Measurements from ENCODE around the gene SEC24B. TPM values are rescaled to one million over a fixed set of nuclear protein-coding genes. Genes with fewer than 3 reads are reported as not detected.
"Not testable (repeated sequence)": the region's sequence is repeated elsewhere in the genome, so short reads cannot be mapped to it uniquely, and the experiment has no call there.

The SEC24B gene
- total and polyA plus RNA-seq, 4 donors, result 12.2 to 38.2 (median 16.3) TPM

DNA sequence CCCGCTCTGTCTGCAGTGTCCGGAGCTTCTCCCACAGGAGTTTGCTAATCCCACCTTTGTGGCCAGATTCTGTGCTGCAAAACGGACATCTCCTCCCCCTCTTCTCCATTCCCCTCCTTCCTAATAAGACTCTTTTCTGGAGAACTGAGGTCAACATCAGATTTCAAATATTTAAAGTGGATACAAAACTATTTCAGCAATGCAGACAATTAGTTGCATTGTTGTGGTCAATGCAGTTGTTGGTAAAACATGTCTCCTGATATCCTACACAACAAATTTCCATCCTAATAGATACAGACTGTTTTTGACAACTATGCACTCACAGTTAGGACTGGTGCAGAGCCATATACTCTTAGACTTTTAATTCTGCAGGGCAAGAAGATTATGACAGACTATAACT lies 121.4 kb downstream of the SEC24B start:
- no peaks in the 10 kb centered on the region for H3K36me3 ChIP-seq (ENCODE audit: control insufficient read depth in 4 of 4, insufficient read depth in 3 of 4, low read depth in 1 of 4, low read length in 3 of 4)
- WGBS, result 94% methylated on average over 3 of the region's 3 CpGs
- no peak for DNase-seq (ENCODE audit: low spot score)

DNA sequence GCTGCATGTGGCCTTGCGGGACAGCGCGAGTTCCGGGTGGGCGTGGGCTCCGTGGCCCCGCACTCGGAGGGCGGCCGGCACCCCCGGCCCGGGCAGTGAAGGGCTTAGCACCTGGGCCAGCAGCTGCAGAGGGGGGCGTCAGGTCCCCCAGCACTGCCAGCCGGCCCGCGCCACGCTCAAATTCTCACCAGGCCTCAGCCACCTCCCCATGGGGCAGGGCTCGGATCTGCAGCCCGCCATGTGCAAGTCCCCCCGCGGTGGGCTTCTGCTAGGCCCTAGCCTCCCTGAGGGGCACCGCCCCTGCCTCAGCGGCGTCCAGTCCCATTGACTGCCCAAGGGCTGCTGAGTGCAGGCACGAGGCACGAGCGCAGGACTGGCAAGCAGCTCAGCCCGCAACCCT lies 123.8 kb downstream of the SEC24B start:
- Histone ChIP-seq H3K4me3 (ENCODE audit: low read depth in 1 of 3, low read length in 3 of 3) (no peak overlapping the region), H3K27ac (ENCODE audit: low read depth in 1 of 2, low read length in 2 of 2) (no peak overlapping the region), H3K9ac (ENCODE audit: low read depth in 1 of 2, low read length in 2 of 2) (no peak overlapping the region), H3K27me3 (ENCODE audit: control insufficient read depth in 4 of 4, insufficient read depth in 4 of 4, low read length in 3 of 4) (no peaks in the 10 kb centered on the region), H3K4me1 (ENCODE audit: control insufficient read depth in 4 of 4, insufficient read depth in 4 of 4, low read length in 3 of 4) (peaks cover 5 to 20% (median 14%) of the 10 kb centered on the region in 4 donors), H3K36me3 (ENCODE audit: control insufficient read depth in 4 of 4, insufficient read depth in 3 of 4, low read depth in 1 of 4, low read length in 3 of 4) (no peaks in the 10 kb centered on the region), H3K9me3 (ENCODE audit: control insufficient read depth in 4 of 4, low read length in 3 of 4) (peaks cover 0 to 3% (median 0%) of the 10 kb centered on the region in 4 donors)
- no peak for DNase-seq (ENCODE audit: low spot score)
- 98% methylated on average over 28 of the region's 28 CpGs for WGBS
- TF ChIP-seq EGR1 (IDR thresholded peaks at IDR 0.05; ENCODE audit: low read depth in 2 of 2) (no peak), GABPA (IDR thresholded peaks at IDR 0.05 in 1 of 2, conservative IDR thresholded peaks at IDR 0.05 in 1 of 2) (no peak), SP1 (IDR thresholded peaks at IDR 0.05) (no peak), HNF4G (IDR thresholded peaks at IDR 0.05) (no peak)
- TF ChIP-seq, protein P1, sequence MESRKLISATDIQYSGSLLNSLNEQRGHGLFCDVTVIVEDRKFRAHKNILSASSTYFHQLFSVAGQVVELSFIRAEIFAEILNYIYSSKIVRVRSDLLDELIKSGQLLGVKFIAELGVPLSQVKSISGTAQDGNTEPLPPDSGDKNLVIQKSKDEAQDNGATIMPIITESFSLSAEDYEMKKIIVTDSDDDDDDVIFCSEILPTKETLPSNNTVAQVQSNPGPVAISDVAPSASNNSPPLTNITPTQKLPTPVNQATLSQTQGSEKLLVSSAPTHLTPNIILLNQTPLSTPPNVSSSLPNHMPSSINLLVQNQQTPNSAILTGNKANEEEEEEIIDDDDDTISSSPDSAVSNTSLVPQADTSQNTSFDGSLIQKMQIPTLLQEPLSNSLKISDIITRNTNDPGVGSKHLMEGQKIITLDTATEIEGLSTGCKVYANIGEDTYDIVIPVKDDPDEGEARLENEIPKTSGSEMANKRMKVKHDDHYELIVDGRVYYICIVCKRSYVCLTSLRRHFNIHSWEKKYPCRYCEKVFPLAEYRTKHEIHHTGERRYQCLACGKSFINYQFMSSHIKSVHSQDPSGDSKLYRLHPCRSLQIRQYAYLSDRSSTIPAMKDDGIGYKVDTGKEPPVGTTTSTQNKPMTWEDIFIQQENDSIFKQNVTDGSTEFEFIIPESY (IDR thresholded peaks at IDR 0.05), result no peak

More for the DNA sequence above, 121.4 kb downstream of the SEC24B start:
- H3K27ac ChIP-seq (ENCODE audit: low read depth in 1 of 2, low read length in 2 of 2), result no peak overlapping the region
- no peak overlapping the region for H3K4me3 ChIP-seq (ENCODE audit: low read depth in 1 of 3, low read length in 3 of 3)
- H3K27me3 ChIP-seq (ENCODE audit: control insufficient read depth in 4 of 4, insufficient read depth in 4 of 4, low read length in 3 of 4), result no peaks in the 10 kb centered on the region
- H3K9ac ChIP-seq (ENCODE audit: low read depth in 1 of 2, low read length in 2 of 2), result no peak overlapping the region
- H3K9me3 ChIP-seq (ENCODE audit: control insufficient read depth in 4 of 4, low read length in 3 of 4), result peaks cover 0 to 3% (median 0%) of the 10 kb centered on the region in 4 donors
- TF ChIP-seq, protein P2, sequence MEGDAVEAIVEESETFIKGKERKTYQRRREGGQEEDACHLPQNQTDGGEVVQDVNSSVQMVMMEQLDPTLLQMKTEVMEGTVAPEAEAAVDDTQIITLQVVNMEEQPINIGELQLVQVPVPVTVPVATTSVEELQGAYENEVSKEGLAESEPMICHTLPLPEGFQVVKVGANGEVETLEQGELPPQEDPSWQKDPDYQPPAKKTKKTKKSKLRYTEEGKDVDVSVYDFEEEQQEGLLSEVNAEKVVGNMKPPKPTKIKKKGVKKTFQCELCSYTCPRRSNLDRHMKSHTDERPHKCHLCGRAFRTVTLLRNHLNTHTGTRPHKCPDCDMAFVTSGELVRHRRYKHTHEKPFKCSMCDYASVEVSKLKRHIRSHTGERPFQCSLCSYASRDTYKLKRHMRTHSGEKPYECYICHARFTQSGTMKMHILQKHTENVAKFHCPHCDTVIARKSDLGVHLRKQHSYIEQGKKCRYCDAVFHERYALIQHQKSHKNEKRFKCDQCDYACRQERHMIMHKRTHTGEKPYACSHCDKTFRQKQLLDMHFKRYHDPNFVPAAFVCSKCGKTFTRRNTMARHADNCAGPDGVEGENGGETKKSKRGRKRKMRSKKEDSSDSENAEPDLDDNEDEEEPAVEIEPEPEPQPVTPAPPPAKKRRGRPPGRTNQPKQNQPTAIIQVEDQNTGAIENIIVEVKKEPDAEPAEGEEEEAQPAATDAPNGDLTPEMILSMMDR (IDR thresholded peaks at IDR 0.05; ENCODE audit: low read depth, low read length, missing input control), result no peak
- H3K4me1 ChIP-seq (ENCODE audit: control insufficient read depth in 4 of 4, insufficient read depth in 4 of 4, low read length in 3 of 4), result peaks cover 2 to 6% (median 4%) of the 10 kb centered on the region in 4 donors

DNA sequence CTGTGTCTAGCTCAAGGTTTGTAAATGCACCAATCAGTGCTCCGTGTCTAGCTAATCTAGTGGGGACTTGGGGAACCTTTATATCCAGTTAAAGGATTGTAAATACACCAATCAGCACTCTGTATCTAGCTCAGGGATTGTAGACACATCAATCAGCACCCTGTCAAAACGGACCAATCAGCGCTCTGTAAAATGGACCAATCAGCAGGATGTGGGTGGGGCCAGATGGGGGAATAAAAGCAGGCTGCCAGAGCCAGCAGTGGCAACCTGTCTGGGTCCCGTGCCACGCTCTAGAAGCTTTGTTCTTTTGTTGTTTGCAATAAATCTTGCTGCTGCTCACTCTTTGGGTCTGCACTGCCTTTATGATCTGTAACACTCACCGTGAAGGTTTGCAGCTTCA lies 124.5 kb downstream of the SEC24B start:
- peaks cover 5 to 20% (median 14%) of the 10 kb centered on the region in 4 donors for H3K4me1 ChIP-seq (ENCODE audit: control insufficient read depth in 4 of 4, insufficient read depth in 4 of 4, low read length in 3 of 4)
- not testable (repeated sequence) for H3K9me3 ChIP-seq (ENCODE audit: control insufficient read depth in 4 of 4, low read length in 3 of 4); DNase-seq (ENCODE audit: low spot score); H3K4me3 ChIP-seq (ENCODE audit: low read depth in 1 of 3, low read length in 3 of 3); H3K9ac ChIP-seq (ENCODE audit: low read depth in 1 of 2, low read length in 2 of 2); H3K36me3 ChIP-seq (ENCODE audit: control insufficient read depth in 4 of 4, insufficient read depth in 3 of 4, low read depth in 1 of 4, low read length in 3 of 4); H3K27me3 ChIP-seq (ENCODE audit: control insufficient read depth in 4 of 4, insufficient read depth in 4 of 4, low read length in 3 of 4); H3K27ac ChIP-seq (ENCODE audit: low read depth in 1 of 2, low read length in 2 of 2)
- 97% methylated on average over 6 of the region's 6 CpGs for WGBS

DNA sequence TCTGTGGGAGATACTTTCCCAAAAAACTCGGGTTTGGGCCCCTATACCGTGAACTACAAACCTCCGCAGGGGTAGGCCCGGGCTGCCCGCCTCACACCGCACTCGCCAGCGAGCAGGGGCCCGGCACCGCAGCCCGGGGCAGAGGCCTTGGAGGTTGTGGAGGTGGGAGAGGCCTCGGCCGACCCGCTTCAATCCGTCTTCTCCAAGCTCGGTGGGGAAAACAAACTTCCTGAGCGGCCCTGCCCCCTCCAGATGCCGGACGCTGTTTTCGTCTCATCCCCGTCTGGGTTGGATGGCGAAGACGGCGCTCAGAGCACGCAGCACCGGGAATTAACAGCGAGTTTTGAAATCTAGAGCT lies 126.0 kb downstream of the SEC24B start:
- H3K4me1 ChIP-seq (ENCODE audit: control insufficient read depth in 4 of 4, insufficient read depth in 4 of 4, low read length in 3 of 4), result peaks cover 5 to 20% (median 14%) of the 10 kb centered on the region in 4 donors
- TF ChIP-seq, protein P3, sequence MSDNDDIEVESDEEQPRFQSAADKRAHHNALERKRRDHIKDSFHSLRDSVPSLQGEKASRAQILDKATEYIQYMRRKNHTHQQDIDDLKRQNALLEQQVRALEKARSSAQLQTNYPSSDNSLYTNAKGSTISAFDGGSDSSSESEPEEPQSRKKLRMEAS (IDR thresholded peaks at IDR 0.05), result no peak
- TF ChIP-seq FOXA1 (IDR thresholded peaks at IDR 0.05) (no peak), RXRA (IDR thresholded peaks at IDR 0.05) (no peak), FOXA2 (IDR thresholded peaks at IDR 0.05) (no peak), NR2F2 (IDR thresholded peaks at IDR 0.05) (no peak), SP1 (IDR thresholded peaks at IDR 0.05) (no peak), YY1 (IDR thresholded peaks at IDR 0.05) (no peak)
- TF ChIP-seq, protein P2 (IDR thresholded peaks at IDR 0.05; ENCODE audit: low read depth, low read length, missing input control), result no peak
- TF ChIP-seq, protein P4, sequence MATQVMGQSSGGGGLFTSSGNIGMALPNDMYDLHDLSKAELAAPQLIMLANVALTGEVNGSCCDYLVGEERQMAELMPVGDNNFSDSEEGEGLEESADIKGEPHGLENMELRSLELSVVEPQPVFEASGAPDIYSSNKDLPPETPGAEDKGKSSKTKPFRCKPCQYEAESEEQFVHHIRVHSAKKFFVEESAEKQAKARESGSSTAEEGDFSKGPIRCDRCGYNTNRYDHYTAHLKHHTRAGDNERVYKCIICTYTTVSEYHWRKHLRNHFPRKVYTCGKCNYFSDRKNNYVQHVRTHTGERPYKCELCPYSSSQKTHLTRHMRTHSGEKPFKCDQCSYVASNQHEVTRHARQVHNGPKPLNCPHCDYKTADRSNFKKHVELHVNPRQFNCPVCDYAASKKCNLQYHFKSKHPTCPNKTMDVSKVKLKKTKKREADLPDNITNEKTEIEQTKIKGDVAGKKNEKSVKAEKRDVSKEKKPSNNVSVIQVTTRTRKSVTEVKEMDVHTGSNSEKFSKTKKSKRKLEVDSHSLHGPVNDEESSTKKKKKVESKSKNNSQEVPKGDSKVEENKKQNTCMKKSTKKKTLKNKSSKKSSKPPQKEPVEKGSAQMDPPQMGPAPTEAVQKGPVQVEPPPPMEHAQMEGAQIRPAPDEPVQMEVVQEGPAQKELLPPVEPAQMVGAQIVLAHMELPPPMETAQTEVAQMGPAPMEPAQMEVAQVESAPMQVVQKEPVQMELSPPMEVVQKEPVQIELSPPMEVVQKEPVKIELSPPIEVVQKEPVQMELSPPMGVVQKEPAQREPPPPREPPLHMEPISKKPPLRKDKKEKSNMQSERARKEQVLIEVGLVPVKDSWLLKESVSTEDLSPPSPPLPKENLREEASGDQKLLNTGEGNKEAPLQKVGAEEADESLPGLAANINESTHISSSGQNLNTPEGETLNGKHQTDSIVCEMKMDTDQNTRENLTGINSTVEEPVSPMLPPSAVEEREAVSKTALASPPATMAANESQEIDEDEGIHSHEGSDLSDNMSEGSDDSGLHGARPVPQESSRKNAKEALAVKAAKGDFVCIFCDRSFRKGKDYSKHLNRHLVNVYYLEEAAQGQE (IDR thresholded peaks at IDR 0.05), result no peak

More for the DNA sequence above, 126.0 kb downstream of the SEC24B start:
- Histone ChIP-seq H3K9ac (ENCODE audit: low read depth in 1 of 2, low read length in 2 of 2) (peak overlapping the region in 1 of 2 donors; percentile 49), H3K4me3 (ENCODE audit: low read depth in 1 of 3, low read length in 3 of 3) (peak overlapping the region in 2 of 3 donors; percentile 65 to 76), H3K27me3 (ENCODE audit: control insufficient read depth in 4 of 4, insufficient read depth in 4 of 4, low read length in 3 of 4) (no peaks in the 10 kb centered on the region), H3K9me3 (ENCODE audit: control insufficient read depth in 4 of 4, low read length in 3 of 4) (peaks cover 0 to 3% (median 0%) of the 10 kb centered on the region in 4 donors), H3K27ac (ENCODE audit: low read depth in 1 of 2, low read length in 2 of 2) (peak overlapping the region; percentile 40 to 43), H3K36me3 (ENCODE audit: control insufficient read depth in 4 of 4, insufficient read depth in 3 of 4, low read depth in 1 of 4, low read length in 3 of 4) (no peaks in the 10 kb centered on the region)
- 12% methylated on average over 27 of the region's 27 CpGs for WGBS
- DNase-seq (ENCODE audit: low spot score), result peak; percentile 52

All from liver (tissue), 9 donors.